ENCODE data around the gene TTLL4.

DNA sequence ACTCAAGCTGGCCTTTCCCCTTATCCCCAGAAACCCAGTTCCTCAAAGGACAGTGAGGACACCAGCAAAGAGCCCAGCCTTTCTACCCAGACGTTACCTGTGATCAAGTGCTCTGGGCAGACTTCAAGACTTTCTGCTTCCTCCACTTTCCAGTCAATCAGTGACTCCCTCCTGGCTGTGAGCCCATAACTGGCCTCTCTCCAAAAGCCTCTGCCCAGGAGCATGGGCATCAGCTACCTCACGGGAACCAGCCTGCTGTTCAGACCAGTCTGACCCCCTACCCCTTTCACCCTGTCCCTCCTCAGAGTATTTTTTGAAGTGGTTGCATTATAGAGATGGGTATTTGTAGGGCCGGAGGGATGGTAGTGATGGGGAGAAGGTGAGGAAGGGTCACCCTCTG is 43.6 kb downstream of the TTLL4 start:
- TF ChIP-seq JUNB (IDR thresholded peaks at IDR 0.05; ENCODE audit: unreplicated experiment) (no peak), CTCF (conservative IDR thresholded peaks at IDR 0.05; ENCODE audit: low read depth in 2 of 2) (no peak), POLR2AphosphoS5 (IDR thresholded peaks at IDR 0.05; ENCODE audit: low read depth) (no peak), EZH2 (IDR thresholded peaks at IDR 0.05; ENCODE audit: low read depth, unreplicated experiment) (no peak), ZNF331 (CRISPR knock-in tag; IDR thresholded peaks at IDR 0.05; ENCODE audit: low read depth) (no peak), EZH2phosphoT487 (IDR thresholded peaks at IDR 0.05; ENCODE audit: unreplicated experiment) (no peak), CREB1 (CRISPR knock-in tag; IDR thresholded peaks at IDR 0.05; ENCODE audit: low read depth) (no peak), STAT1 (IDR thresholded peaks at IDR 0.05; ENCODE audit: unreplicated experiment) (no peak), ZNF114 (CRISPR knock-in tag; IDR thresholded peaks at IDR 0.05) (no peak), NANOG (IDR thresholded peaks at IDR 0.05; ENCODE audit: borderline replicate concordance) (no peak)
- TF ChIP-seq, protein P1, sequence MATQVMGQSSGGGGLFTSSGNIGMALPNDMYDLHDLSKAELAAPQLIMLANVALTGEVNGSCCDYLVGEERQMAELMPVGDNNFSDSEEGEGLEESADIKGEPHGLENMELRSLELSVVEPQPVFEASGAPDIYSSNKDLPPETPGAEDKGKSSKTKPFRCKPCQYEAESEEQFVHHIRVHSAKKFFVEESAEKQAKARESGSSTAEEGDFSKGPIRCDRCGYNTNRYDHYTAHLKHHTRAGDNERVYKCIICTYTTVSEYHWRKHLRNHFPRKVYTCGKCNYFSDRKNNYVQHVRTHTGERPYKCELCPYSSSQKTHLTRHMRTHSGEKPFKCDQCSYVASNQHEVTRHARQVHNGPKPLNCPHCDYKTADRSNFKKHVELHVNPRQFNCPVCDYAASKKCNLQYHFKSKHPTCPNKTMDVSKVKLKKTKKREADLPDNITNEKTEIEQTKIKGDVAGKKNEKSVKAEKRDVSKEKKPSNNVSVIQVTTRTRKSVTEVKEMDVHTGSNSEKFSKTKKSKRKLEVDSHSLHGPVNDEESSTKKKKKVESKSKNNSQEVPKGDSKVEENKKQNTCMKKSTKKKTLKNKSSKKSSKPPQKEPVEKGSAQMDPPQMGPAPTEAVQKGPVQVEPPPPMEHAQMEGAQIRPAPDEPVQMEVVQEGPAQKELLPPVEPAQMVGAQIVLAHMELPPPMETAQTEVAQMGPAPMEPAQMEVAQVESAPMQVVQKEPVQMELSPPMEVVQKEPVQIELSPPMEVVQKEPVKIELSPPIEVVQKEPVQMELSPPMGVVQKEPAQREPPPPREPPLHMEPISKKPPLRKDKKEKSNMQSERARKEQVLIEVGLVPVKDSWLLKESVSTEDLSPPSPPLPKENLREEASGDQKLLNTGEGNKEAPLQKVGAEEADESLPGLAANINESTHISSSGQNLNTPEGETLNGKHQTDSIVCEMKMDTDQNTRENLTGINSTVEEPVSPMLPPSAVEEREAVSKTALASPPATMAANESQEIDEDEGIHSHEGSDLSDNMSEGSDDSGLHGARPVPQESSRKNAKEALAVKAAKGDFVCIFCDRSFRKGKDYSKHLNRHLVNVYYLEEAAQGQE (IDR thresholded peaks at IDR 0.05; ENCODE audit: unreplicated experiment) = no peak

Data from GM23338 (cell line).